ENCODE results near the gene STK16.
A peak's percentile ranks its signal among the peaks of the same experiment; 100 is the strongest.
"Not testable (repeated sequence)": the region's sequence is repeated elsewhere in the genome, so short reads cannot be mapped to it uniquely, and the experiment has no call there.

Gene STK16, protein sequence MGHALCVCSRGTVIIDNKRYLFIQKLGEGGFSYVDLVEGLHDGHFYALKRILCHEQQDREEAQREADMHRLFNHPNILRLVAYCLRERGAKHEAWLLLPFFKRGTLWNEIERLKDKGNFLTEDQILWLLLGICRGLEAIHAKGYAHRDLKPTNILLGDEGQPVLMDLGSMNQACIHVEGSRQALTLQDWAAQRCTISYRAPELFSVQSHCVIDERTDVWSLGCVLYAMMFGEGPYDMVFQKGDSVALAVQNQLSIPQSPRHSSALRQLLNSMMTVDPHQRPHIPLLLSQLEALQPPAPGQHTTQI

DNA sequence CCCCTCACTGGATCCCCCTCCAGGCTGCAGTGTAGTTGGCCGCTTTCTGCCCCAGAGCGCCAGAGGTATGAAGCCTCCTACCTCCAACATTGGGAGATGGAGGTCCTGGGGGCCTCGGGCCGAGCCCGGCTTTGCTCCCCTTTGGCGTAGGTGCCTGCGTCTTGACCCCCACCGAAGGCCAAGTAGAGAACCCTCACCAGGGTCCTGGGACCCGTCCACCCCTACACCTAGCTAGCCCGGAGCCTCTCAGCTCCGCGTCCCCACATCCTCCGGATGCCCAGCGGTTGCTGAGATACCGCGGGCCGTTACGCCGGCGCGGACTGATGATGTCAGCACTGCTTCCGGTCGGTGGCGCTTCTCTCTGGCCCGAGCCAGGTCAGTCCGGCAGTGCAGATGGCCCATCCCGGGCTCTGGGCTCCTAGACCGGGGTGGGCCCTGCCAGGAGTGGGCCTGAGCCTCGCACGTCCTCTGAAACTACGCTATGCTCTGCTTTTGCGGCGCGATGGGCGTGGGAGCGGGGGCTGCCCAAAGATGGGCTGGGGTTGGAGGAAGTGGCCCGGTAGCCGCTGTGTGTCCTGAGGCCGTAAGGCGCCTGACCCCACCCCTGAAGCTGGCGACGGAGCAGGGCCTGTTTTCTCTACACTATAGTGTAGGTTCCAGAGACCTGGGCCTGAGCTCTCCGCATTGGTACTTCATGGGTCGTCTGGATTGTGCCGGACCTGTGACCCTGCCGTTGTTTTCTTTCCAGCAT, at the start of gene STK16, which contains the start of gene GLB1L:
TSS of gene STK16 (plus strand) at position 332 of the 751 bp plus-strand sequence. CDS start 521 bp downstream, outside the sequence.
TSS of gene GLB1L (minus strand) at position 297 of the 751 bp plus-strand sequence. CDS start 1,871 bp downstream, outside the sequence.
- peak; percentile 87 for DNase-seq

DNA sequence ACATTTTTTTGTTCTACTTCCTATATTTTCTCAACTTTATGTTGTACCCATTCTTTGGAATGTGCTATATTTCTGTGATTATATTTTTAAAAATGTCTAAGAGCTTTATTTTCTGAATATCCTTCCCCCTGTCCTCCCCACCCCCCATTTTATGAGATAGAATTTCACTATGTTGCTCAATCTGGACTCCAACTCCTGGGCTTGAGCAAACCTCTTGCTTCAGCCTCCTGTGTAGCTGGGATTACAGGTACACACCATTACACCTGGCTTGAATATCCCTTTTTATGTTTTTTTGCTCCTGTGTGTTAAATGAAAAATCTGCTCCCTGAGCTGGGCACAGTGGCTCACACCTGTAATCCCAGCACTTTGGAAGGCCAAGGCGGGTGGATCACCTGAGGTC, 47.9 kb upstream of the STK16 start:
- no peak for DNase-seq

DNA sequence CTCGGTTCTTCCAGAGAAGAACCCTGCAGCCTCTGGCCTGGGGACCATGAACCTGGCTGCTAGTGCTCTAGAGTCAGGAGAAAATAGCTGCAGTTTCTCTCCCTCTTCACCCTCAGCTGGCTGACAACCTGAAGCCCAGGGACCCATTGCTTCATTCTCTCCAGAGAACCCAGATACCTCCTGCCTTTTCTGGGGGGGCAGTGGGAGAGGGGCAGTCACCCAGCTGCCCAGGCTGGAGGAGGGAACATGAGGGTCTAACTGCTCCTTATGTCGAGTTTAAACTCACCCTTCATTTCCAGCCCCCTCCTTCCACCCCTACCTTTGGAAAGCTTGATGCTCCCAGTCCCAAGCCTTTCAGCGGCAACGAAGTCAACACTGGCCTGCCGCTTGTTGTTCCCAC, 46.3 kb upstream of the STK16 start:
- DNase-seq = no peak

DNA sequence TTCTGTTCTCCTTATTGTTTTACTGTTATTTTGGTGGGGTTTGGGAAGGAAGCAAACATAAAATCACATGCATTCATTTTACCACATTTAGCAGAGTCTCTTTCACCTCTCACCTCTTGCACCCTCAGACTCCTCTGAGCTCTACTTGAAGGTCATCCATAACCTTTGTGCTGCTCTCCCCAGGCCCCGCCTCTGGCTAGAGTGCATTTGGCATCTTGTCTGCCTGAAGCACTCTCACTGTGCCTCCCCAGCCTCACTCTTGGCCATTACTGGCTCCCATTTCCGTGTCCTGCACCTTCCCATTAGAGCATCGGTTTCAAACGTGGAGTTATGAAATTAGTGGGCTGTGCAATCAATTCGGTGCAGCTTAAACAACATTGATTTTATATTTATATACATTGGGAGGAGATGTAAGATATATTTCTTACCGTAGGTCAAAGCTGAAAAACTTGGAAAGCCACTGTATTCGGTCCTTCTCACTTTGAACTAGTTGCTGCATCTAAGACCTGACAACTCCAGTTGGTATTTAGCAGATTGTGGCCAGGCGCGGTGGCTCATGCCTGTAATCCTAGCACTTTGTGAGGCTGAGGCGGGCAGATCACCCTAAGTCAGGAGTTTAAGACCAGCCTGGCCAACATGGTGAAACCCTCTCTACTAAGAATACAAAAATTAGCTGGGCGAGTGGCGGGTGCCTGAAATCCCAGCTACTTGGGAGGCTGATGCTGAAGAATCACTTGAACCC, 45.6 kb upstream of the STK16 start:
- no peak for DNase-seq

DNA sequence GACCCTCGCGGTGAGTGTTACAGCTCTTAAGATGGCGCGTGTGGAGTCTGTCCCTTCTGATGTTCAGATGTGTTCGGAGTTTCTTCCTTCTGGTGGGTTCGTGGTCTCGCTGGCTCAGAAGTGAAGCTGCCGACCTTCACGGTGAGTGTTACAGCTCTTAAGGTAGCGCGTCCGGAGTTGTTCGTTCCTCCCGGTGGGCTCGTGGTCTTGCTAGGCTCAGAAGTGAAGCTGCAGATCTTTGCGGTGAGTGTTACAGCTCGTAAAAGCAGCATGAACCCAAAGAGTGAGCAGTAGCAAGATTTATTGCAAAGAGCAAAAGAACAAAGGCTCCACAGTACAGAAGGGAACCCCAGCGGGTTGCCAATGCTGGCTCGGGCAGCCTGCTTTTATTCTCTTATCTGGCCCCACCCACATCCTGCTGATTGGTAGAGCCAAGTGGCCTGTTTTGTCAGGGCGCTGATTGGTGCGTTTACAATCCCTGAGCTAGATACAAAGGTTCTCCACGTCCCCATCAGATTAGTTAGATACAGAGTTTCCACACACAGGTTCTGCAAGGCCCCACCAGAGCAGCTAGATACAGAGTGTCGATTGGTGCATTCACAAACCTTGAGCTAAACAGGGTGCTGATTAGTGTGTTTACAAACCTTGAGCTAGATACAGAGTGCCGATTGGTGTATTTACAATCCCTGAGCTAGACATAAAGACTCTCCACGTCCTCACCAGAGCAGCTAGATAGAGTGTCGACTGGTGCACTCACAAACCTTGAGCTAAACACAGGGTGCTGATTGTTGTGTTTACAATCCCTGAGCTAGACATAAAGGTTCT, 44.6 kb upstream of the STK16 start:
- not testable (repeated sequence) for DNase-seq

DNA sequence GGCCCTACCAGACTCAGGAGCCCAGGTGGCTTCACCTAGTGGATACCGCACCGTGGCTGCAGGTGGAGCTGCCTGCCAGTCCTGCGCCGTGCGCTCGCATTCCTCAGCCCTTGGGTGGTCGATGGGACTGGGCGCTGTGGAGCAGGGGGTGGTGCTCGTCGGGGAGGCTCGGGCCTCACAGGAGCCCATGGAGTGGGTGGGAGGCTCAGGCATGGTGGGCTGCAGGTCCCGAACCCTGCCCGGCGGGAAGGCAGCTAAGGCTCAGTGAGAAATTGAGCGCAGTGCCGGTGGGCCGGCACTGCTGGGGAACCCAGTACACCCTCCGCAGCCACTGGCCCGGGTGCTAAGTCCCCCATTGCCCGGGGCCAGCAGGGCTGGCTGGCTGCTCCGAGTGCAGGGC, 43.9 kb upstream of the STK16 start:
- not testable (repeated sequence) for DNase-seq

DNA sequence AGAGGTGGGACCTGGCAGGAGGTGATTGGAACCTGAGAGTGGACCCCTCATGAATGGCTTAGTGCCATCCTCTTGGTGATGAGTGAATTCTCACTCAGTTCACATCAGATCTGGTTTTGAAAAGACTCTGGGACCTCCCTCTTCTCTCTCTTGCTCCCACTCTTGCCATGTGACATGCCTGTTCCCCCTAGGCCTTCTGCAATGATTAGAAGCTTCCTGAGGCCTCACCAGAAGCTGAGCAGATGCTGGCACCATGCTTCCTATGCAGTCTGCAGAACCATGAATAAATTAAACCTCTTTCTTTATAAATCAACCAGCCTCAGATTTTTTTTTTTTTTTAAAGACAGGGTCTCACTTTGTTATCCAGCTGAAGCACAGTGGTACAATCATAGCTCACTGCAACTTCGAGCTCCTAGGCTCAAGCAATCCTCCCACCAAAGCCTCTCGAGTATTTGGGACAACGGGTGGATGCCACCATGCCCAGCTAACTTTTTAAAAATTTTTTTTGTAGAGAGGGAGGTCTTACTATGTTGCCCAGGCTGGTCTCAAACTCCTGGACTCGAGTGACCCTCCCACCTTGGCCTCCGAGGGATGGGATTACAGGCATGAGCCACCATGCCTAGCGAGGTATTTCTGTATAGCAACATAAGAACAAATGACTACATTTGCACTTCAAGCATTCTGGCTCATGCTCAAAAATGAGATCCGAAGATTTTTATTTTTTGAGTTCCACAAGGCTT, 40.7 kb upstream of the STK16 start:
- no peak for DNase-seq

DNA sequence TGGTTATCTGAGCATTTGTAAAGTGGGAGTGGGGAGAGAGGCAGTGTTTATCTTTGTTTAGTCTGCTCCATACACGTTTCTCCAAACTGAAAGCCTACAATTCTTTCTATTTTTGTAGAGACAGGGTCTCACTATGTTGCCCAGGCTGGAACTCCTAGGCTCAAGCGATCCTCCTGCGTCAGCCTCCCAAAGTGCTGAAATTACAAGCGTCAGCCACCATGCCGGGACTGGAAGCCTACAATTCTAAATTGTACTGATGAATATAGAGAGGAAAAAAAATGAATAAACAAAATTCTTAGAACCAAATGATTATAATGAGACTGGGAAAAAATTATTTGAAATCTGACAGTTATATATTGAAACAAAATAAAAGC, 40.1 kb upstream of the STK16 start:
- no peak for DNase-seq

DNA sequence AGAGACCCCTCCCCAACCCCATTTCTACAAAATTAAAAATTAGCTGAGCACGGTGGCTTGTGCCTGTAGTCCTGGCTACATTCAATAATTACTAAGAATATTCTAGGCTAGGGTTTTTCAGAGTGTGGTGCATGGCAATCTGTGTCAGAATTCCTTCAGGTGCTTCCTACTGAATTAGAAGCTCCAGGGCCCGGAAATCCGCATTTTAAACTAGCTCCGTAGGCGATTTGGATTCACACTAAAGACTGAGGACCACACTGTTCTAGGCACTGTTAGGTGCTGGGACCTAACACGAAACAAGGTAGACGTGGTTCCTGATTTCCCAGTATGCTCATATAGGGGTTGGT, 39.3 kb upstream of the STK16 start:
- DNase-seq = no peak

DNA sequence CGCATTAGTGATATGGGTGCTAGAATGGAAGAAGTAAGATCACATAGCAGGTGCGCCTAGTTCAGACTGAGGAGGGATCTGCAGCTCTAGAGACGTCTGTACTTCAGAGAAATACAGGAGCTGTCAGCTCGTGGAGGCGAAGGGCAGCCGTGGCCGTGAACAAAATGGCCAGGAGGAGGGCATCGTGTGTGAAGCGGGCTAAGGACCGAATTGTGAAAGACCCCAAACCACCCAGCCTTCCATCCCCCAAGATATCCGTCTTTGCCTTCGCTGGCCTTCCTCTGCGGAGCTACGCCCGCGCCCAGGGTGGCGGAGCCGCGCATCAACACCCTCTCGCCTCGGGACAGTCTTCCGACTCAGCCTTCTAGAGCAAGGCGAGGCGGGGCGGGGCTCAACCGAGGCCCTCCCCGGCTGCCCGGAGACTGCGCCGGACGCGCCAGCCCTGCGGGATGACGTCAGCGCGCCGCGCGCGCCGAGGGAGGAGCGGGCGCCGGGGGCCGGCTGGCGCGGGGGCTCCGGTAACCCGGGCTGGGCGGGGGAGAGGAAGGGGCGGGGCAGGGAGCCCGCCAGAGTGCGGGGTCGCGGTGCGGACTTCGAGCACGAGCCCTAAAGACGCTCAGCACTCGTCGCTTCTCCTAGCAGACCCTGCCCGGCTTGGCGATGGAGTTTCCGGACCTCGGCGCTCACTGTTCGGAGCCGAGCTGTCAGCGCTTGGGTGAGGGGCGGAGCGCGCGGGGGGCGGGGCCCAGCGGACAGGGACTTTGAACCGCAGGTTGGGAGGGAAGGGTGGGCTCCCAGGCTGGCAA, 38.7 kb upstream of the STK16 start, which contains the start of gene ZFAND2B:
TSS of gene ZFAND2B (plus strand) at position 455 of the 806 bp plus-strand sequence. CDS start at position 661, 206 bp downstream.
- peak; percentile 92 for DNase-seq

DNA sequence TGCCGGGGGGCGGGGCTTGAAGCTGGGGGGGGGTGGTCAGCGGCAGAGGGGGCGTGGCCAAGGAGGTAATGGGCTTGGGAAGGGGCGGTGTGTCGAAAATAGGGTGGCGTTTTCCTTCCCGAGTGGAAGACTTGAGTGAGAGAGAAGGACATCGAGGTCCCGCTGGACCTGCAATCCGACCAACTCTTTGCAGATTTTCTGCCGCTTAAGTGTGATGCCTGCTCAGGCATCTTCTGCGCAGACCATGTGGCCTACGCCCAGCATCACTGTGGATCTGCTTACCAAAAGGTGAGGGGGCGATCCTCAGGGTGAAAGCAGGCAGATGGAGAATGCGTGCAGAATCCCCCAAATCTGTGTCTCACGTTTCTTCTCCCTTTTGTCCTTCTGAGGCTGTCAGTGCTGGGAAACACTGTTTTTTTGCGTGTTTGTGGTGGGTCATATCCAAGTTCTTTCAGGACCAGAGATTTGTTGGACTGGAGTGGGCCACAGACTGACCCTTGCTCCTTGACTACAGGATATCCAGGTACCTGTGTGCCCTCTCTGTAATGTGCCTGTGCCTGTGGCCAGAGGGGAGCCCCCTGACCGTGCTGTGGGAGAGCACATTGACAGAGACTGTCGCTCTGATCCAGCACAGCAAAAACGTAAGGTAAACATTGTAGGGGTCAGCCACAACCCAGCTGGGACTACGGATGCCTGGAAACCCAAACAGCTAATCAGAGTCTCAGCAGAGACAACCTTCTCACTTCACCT, 38.0 kb upstream of the STK16 start:
- DNase-seq = no peak

DNA sequence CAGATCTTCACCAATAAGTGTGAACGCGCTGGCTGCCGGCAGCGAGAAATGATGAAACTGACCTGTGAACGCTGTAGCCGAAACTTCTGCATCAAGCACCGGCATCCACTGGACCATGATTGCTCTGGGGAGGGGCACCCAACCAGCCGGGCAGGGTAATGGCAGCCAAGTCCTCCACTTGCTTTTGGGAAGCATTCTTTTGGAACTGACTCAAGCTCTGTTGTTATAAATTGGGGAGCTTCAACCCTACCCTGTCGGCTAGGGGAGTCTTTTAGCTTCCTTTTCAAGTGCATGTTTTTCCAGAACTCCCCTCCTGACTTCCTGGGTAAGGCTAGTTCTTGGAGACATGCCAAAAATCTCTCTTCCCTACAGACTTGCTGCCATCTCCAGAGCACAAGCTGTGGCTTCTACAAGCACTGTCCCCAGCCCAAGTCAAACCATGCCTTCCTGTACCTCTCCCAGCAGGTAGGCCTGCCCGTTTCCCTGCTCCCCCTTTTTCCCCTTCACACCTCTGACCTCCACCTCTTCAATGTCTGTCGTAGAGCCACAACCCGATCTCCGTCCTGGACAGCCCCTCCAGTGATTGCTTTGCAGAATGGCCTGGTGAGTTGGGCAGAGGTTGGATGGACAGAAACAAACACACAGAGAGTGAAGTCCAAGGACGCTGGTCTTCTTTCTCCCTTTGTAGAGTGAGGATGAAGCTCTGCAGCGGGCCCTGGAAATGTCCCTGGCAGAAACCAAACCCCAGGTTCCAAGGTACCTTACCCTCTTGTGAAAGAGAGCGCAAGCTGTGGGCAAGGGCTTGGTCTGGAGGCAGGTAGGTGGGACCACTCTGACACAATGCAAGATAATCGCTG, 37.2 kb upstream of the STK16 start:
- DNase-seq = no peak

DNA sequence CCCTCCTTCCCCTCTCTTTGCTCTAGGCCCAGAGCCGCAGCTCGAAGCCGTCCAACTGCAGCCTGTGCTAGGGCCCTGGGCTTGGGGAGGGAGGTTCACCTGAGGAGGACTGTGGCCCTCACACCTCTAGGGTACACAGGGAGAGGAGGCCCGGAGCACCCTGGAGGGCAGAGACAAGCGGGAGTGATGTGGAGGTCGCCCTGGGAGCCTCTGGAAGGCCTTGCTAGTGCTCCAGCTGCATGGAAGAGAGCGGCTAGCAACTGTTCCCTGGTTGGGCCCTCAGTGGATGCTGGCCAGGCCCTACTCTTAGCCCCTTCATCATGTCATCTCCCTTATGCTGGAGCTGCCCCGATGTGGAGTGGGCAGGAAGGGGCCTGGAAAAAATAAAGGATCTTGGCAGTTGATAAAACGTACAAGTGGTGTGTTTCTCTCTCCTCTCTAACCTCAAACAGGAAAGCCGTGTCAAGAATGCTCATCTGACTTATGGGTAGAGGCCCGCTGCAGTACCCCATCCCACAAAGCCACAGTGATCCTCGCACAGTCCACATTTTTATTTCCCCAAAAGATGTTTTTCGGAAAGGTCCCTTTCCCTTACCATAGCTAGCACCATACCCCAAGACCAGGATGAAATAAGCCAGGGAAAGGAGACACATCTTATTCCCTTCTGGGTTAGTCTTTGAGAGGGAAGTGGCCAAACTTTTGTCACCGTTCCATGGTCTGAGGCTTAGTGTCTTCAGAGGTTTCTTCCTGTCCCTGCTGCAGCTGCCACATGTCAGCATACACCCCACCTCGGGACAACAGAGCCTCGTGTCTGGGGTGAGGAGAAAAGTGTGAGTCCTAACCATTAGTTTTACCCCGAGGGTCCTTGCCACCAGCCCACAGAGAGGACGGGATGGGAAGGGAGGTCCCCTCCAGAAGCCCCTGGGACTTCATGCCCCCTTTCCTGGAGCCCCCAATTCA, 35.8 kb upstream of the STK16 start:
- no peak for DNase-seq

DNA sequence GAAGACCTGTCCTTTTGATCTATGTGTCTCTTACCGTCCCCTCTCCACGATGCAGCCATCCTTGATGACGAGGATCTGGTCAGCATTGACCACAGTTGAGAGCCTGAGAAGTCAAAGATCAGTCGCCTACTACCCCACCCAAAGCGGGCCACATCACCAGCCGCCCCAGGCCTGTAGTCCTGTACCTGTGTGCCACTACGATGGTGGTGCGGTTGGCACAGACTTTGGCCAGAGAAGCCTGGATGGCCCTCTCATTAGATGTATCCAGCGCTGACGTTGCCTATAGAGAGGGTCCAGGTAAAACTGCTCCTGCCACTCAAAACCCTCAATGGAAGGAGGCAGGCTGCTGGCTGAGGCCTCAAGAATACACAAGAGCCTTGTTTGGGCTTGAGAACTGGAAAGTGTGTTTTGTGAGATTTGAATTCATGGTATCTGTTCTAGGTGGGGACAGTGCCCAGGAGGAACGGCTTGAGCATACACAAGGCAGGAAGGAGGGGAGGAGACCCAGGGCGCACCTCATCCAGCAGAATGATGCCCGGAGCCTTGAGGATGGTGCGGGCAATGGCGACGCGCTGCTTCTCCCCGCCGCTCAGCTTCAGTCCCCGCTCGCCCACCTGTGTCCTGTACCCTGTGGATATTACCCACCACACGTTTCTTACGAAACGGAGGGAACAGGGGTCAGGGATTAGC, 34.9 kb upstream of the STK16 start:
- no peak for DNase-seq

DNA sequence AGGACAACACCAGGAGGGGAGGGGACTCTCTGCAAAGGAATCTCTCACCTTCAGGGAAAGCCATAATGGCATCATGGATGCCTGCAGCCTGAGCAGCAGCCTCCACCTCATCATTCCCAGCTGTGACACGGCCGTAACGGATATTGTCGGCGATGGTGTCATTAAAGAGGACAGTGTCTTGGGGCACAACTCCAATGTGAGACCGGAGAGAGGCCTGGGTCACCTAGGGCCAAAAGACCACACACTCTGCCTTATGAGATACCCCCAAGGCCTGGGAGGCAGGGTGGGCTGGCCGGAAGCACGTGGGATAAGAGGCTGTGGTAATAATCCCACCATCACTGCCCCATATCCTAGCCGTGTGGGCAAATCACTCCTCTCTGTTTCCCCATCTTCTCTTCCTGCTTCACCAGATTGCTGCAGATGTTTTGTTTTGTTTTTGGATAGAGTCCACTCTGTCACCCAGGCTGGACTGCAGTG, 34.4 kb upstream of the STK16 start:
- no peak for DNase-seq

DNA sequence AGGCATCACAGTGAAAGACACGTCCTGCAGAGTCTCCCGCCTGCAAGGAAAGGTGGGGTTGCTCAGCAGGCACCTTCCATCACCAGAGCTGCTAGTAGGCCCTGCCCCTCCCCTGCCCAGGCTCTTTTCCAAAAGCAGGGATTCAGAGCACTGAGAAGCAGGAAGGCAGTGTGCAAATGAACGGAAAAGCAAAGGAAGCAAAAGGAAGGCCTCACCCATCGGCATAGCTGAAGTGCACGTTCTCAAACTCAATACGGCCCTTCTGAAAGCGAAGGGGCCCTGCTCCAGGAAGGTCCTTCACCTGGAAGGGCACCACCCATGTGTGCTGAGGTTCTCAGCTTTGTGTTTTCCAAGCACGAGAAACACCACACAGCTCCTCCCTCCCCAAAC, 32.3 kb upstream of the STK16 start:
- no peak for DNase-seq

DNA sequence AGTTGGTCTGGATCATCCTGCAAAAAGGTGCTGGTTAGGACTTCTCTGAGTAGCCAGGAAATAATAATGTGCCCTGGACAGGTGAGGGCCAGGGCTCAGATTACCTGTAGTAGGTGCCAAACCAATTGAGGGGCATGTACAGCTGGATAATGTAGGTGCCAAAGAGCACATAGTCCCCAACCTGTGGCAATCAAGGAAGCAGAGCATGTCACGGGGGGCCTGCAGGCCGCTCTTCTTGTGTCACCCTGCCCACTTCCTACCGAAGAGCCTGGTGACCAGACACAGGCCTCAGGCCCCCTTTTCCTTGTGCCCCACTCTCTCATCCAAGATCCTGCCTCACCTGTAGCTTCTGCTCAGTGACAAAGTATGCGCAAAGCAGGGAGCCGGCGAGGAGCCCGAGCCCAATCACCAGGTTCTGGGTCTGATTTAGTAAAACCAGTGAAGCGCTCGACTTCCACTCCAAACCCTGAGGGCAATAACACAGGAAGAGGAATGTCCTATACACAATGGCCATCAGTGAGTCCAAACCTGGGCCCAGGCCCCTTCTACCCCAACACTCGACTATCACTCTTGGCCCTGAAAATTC, 31.7 kb upstream of the STK16 start:
- DNase-seq = no peak

Data from NCI-H774 (cell line).